Kidney epithelial cell (primary cell): ENCODE data around the gene SRRM4. TPM values are rescaled to one million over a fixed set of nuclear protein-coding genes. Genes with fewer than 3 reads are reported as not detected.

ENCODE experiments used
- DNase-seq: peaks from one replicate; pipeline ENCODE4 v3.0.0-alpha.2; 2010; ENCODE audit warnings: low read depth
- H3K27me3 ChIP-seq: 2 replicates; pipeline ENCODE4 v1.6.0; 2011; ENCODE audit warnings: low read length; ENCODE audit not compliant: control insufficient read depth, insufficient read depth
- H3K36me3 ChIP-seq: 2 replicates; pipeline ENCODE4 v1.5.1; 2011; ENCODE audit warnings: low read length; ENCODE audit not compliant: control insufficient read depth, insufficient read depth
- H3K4me3 ChIP-seq: 2 replicates; pipeline ENCODE4 v1.5.1; 2011; ENCODE audit warnings: low read depth, mild to moderate bottlenecking, control low read depth, low read length
- total RNA-seq: library from RNA; depleted of rRNA; stranded (reverse); fragments of >200 nt; gene quantifications from 2 replicates; pipeline ENCODE4 v1.2.3, GENCODE V29; 2015
- TF ChIP-seq, protein P1 (sequence below): IDR thresholded peaks from 2 replicates; pipeline ENCODE4 v1.5.1; 2011; ENCODE audit warnings: mild to moderate bottlenecking, moderate library complexity, low read length, control low read depth, inconsistent platforms; ENCODE audit not compliant: insufficient read depth, poor library complexity, severe bottlenecking

SRRM4 gene
- total RNA-seq, 1 donor from 2014 or later: 0.42 TPM

DNA sequence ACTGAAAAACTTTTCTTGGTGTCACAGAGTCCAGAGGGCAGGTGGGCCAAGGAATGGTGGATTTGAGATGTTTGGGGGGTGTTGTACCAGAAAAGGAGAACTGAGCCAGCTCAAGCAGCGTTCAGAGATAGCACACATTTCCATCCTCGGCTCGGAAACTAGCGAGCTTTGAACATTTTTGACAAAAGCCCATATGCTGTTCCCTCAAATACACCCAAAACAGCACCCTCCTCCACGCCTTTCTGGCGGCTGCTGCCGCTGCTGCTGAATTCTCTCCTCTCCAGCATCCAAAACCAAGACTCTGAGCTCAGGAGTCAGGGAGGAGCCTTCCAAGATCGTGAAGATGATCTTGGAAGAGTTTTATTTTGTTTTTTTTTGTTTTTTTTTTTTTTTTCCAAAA is 961 bp downstream of the SRRM4 start:
- TF ChIP-seq, protein P1, sequence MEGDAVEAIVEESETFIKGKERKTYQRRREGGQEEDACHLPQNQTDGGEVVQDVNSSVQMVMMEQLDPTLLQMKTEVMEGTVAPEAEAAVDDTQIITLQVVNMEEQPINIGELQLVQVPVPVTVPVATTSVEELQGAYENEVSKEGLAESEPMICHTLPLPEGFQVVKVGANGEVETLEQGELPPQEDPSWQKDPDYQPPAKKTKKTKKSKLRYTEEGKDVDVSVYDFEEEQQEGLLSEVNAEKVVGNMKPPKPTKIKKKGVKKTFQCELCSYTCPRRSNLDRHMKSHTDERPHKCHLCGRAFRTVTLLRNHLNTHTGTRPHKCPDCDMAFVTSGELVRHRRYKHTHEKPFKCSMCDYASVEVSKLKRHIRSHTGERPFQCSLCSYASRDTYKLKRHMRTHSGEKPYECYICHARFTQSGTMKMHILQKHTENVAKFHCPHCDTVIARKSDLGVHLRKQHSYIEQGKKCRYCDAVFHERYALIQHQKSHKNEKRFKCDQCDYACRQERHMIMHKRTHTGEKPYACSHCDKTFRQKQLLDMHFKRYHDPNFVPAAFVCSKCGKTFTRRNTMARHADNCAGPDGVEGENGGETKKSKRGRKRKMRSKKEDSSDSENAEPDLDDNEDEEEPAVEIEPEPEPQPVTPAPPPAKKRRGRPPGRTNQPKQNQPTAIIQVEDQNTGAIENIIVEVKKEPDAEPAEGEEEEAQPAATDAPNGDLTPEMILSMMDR: no peak
- Histone ChIP-seq H3K27me3 (peaks cover 21% of the 10 kb centered on the region), H3K36me3 (no peaks in the 10 kb centered on the region), H3K4me3 (no peak overlapping the region)
- DNase-seq: no peak

DNA sequence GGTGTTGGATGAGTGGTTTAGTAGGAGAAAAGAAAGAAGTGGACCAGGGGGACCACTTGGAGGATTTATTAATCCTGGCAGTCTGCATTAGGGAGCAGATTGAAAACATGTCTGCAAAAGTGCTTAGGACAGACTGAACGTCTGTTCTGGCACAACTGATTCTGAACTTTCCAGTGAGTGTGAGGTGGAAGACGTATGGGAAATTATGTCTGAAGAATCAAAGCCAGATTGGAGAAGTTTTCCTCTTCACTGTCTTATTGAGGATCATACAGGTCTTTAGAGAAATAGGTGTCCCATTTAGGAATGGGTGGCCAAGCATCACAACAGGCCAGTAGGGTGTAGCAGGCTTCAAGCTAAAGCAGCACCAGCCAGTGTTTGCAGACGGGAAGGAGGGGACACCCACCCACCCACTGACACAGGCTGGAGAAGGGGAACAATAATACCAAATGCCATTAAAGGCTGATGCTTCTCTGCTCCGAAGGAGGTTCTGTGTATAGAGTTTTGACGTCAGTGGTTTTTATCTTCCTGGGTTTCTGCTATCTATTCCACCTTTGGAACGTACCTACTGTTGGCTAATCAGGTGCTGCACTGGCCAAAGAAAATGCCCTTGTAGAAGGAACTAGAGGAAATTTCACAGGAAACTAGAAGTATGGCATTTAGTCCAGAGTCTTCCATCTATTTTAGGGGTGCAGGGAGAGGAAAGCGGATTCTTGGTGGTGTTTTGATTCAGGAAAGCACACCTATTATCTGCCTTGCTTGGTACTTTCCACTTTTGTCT is 1.8 kb downstream of the SRRM4 start:
- Histone ChIP-seq H3K36me3 (no peaks in the 10 kb centered on the region), H3K4me3 (no peak overlapping the region), H3K27me3 (peaks cover 21% of the 10 kb centered on the region)
- TF ChIP-seq, protein P1: no peak
- DNase-seq: no peak

DNA sequence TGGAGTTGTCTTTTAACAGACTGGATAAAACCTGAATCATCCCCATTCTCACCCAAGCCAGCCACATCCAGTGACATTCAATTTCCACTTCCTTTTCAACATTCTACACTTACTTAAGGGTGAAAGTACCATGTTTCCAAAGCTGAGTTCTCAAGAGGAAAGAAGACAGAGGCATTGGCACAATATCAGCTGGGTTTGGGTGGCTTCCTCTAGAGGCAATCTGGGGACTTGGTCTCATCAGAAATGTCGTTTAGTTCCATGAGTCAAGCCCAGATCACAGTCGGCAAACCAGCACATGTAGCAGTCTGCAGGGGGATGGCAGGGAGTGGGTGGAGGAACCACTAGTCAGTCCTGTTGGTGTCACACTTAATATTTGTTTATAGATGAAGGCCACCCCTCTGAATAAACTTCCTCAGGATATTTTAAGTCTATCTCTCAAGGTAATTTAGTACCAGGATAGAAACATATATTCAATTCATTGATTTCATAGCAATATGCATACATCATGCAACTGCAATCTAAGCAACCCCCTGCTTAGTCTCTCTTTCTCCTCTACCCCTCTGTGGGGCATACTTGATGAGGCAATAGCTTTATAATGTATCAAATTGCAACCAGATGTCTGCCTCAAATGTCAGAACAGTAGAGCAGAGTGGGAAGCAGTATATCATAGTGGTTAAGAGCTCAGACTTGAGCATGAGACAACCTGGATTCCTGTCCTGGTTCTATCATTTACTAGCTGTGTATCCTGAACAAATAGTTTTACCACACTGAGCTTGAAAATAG is 3.0 kb downstream of the SRRM4 start:
- TF ChIP-seq, protein P1: no peak
- H3K4me3 ChIP-seq: no peak overlapping the region
- DNase-seq: no peak
- peaks cover 21% of the 10 kb centered on the region for H3K27me3 ChIP-seq
- H3K36me3 ChIP-seq: no peaks in the 10 kb centered on the region

DNA sequence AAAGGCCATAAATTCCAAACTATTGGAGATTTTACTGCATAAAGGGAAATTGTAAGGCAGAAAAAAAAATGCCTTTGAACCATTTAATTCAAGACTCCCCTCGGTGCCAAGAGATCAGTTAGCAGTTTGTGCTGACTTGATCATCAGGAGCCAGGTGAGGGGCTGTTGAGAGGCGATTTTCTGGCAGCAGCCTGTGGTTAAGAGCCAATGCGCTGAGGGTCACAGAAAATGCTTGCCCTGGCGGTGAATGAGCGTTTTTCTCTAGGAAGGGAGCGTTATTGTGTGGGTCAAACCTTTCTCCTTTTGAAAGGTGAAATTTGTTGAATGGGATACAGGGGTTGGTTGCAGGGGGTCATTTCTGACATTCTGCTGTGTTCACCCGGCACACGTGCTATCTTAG is 4.7 kb downstream of the SRRM4 start:
- H3K27me3 ChIP-seq: peaks cover 13% of the 10 kb centered on the region
- no peaks in the 10 kb centered on the region for H3K36me3 ChIP-seq
- TF ChIP-seq, protein P1: no peak
- no peak for DNase-seq
- no peak overlapping the region for H3K4me3 ChIP-seq

DNA sequence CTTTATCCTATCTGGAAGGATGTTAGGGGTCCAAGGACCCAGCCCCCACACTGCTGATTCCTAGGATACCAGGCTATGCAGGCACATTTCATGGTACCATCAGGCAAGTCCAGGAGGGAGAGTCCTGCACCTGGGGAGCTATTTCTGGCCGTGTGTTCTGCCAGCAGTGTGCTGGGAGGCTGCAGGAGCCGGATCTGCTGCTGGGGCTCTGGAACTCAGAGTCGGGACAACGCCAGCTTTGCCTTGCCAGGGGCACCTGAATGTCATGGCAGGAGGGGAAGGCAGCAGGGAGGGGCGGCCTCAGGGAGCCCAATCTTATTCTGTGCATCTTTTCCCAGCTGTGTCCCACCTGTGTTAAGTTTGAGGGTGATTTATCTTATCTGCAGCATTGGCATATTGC is 17.8 kb downstream of the SRRM4 start:
- Histone ChIP-seq H3K4me3 (no peak overlapping the region), H3K27me3 (no peaks in the 10 kb centered on the region), H3K36me3 (no peaks in the 10 kb centered on the region)
- TF ChIP-seq, protein P1: no peak
- DNase-seq: no peak
